ENCODE results near the gene VASN.
"Not testable (repeated sequence)": the region's sequence is repeated elsewhere in the genome, so short reads cannot be mapped to it uniquely, and the experiment has no call there.

The VASN gene

DNA sequence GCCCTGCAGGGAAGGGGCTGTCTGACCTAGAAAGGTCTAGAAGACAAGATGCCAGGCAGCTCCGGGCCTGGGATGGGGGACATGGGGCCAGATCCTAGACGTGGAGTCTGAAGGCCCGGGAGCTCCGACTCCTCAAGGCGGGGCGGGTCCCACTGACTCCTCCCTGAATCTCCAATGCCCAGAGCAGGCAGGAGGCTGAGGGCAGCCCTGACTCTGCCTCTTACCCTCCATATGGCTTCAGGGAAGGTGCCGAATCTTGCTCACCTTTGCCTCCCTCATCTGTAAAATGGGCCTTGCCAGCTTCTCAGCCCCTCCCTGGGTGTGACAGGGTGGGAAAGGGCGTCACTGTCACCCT lies 14.8 kb downstream of the VASN start:
- DNase-seq = no peak

DNA sequence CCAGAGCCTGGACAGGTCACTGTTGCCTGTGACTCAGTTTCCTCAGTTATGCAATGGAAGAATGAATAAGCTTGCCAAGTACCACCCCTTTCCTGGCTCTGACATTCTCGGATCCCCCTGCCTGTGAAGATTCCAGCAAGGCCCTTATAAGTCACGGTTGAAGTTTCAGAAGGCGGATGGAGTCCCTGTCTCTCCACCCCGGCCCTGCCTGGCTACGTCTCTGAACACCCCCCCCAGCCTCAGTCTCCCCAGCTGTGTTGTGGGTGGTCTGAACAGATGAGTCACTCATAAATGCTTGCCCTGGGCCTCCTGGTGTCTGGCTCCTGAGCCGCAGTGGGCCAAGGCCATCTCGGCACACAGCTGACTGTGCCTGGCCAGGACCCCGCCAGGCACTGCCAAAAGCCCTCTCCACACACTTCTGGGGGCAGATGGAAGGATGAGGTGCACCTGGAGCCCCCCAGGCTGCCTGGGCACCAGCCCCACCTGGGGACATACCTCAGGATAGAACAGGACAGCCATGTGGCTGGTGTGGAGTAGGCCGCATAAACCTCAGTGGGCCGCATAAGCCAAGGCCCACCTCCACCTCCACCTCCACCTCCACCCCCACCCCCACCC lies 15.4 kb downstream of the VASN start:
- DNase-seq = no peak

DNA sequence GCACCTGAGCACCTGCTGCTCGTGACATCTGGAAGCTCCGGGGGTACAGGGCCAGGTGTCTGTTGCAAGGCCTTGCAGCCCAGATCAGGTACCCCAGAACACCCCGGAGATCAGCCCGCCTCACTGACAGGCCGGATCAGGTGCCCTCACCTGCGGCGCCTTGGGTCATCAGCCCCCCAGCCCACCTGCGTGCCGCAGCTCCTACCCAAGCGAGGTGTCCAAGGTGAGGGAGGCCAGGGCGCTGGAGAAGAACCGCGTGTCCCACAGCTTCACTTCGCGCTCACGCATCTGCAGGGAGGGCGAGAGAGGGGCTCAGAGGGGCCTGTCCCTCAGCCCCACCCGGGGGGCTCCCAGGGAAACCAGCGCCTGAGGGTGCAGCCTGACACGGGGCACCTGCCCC lies 16.1 kb downstream of the VASN start:
- no peak for DNase-seq

DNA sequence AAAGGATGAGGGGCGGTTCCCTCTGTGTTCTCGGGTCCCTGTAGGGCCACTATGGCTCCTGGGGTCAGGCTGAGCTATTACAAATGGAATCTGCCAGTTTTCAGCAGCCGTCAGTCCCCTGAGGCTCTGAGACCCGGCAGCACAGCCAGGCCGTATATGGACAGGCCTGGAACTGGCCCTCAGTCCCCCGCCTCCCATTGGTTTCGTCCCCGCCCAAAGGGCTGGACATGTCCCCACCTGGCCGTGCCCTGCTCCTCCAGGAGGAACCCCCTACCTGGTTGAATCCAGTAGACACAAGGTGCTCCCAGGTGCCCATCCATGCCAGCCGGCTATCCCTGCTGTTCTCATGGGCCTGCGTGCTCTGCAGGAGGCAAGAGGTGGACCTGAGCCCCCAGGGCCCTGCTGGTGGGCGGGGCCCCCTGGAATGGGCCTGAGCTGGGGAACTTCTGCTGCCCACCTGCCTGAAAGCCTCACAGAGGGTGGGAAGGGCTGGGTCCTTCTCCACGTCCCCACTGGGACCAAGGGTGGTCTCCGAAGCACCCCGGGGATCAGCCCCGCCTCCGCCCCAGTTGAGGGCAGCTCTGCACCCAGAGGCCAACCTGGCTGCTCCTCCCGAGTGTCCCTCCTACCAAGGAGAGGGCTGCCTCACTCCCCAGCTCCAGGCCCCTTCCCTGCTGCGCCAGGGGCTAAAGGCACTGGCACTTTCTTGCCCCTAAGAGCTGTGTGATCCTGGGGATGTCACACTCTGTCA lies 16.8 kb downstream of the VASN start:
- DNase-seq = no peak

DNA sequence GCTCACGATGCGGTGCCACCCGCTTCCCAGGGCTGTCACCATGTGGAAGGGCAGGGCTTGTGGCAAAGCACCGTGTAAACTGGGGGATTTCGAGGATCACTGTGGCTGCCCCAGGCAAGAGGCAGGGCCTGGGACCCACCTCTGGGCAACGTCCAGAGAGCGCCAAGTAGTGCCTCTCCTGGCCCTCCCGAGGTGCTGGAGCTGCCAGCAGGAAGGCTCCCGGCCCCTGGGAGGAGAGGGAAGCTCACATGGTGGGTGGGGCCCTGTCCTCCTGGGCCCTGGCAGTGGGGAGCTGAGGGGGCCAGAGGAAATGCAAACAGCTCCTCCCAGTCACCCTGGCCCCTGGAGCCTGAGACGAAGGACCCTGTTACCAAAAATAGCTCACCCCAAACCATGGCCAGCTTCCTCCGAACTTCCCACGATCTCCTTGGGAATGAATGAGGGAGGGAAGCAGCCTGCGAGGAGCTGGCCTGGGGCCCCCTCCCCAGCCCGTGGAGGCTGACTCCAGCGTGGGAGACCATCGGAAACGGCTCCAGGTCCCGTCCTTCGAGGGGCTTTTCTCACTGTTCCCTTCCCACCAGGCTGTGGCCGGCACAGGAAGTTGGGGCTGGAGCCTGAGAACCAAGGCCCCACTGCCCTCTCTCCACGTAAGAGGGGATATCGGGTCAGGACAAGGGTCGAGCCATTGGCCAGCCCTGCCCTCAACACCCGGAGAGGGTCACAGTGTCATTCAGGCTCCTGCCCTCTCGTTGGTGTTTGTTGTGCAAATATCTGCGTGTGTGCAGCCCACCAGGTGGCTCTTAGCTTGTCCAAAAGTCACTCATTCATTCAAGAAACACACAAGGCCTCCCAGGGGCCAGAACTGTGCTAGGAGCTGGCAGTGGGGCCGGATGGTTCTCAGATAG lies 17.7 kb downstream of the VASN start:
- no peak for DNase-seq

DNA sequence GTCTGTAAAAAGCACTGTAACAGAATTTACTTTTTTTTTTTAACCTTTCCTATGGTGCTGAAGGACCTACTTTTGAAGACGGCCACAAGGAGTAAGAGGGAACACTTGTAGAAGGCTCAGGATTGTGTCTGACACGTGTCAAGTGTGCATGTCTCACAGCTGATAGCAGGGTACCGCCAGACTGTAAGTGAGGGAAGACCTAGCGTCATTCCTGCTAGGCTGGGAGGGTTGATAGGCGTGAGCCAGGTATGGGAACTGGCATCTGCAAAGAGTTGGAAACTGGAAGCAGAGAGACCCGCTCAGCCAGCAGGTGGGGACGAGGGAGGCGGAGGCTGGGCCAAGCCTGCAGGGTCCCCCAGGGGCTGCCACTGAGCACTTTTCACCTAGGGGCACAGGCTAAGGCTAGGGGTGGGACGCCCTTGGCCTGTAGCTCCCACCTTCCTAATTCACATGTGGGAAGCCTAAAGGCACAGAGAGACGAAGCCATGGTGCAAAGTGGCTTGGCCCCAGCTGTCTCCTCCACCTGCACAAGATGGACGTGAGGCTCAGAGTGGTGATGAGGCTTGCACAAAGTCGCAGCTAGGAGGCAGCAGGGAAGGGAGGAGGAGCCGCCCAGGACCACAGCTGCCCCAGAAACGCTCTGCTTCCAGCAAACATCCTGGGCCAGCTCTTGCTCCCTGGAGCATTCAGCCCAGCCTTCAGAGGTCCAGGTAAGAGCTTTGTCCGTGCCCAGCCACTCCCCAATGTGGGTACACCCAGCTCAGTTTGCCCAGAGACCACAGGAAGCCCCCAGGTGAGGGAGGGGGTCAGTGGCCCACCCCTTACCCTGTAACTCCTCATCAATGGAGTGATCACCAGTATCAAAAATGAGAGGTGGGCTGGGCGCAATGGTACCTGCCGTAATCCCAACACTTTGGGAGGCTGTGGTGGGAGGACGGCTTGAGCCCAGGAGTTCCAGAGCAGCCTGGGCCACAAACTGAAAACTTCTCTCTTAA lies 18.9 kb downstream of the VASN start:
- DNase-seq = no peak

DNA sequence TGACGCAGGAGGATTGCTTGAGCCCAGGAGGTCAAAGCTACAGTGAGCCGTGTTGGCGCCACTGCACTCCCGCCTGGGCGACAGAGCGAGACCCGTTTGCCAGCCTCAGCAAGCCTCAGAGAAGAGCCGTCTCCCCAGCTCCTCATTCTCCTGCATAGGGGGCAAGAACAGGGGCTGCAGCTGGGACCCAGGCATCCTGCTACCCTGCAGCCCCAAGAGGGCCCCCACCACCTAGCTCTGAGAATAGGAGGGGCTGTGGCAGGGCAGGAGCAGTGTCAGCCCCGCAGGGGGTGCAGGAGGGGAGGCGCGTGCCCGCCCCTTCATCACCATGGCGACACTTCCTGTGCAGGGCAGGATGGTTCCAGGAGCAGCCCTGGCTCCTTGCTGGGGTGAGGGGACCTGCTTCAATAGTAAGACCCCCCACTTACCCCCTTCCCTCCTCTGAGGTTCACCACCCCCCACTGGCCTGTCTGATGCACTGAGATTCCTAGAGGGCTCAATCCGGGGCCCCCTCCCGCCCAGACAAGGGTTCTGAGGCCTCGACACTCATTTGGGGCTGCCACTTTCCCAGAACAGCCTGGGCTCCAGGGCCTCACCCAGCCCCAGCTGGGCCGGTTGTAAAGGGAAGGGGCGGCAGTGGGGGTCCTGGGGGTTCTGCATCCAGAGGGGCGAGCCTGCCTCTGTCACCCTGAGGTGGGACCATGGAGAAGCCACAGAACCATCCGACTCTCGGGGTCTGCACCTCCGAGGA lies 20.2 kb downstream of the VASN start:
- DNase-seq = no peak

DNA sequence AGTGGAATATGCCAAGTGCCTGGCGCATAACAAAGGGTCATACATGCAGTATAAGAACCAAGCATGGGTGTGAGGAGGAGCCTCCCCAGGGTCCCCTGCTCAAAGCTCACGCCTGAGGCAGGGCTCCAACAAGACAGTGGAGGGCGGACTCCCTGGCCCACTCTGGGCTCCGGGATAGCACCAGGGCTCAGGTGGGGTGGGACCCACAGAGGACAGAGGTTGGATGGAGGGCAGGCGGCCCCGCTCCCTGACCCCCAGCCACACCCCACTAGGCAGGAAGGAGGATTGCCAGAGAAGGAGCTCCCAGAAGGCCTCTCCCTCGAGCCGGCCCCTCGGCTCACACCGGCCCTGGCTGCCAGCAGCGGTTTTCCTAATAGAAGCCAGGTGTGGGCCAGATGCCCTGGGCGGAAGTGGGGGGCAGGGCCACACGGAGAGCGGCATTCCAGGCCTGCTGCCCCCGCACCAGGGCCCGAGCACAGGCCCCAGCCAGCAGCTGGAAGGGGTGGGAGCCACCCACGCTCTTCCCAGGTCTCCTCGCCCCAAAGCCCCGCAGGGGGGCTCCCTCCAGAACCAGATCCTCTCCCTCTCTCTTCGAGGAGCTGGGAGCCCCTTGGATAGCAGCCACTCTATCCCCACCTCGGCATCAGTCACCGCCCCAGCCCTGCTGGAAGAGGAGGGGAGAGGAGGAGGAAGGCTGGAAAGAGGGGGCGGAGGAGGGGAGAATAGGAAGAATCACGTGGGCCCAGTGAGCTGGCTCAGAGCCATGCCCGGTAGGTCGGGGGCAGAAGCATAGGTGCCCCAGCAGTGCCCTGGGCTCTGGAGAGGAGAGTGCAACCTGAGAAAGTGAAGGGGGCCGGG lies 21.0 kb downstream of the VASN start:
- no peak for DNase-seq

DNA sequence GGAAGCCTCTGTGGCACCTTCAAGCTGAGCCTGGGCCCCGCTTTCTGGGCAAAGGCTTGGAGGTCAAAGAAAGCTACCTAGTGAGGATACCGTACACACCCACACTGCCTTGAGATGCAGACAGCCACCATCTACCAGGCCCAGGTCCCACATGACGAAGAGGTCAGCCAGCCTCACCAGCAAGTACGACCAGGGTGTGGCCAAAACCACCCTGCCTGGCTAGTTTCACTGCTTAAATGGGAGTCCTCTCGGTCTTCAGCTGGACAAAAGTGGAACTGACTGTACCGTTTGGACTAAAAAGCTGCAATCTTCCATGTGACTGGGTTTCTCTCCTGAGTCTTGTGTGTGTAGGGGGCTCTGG lies 21.6 kb downstream of the VASN start:
- no peak for DNase-seq

DNA sequence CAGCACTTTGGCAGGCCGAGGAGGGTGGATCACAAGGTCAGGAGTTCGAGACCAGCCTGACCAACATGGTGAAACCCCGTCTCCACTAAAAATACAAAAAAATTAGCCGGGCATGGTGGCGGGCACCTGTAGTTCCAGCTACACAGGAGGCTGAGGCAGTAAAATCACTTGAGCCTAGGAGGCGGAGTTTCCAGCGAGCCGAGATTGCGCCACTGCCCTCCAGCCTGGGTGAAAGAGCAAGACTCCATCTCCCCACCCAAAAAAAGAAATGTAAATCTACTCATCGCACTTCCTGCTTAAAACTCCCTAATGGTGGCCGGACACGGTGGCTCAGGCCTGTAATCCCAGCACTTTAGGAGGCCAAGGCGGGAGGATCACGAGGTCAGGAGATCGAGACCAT lies 22.2 kb downstream of the VASN start:
- not testable (repeated sequence) for DNase-seq

DNA sequence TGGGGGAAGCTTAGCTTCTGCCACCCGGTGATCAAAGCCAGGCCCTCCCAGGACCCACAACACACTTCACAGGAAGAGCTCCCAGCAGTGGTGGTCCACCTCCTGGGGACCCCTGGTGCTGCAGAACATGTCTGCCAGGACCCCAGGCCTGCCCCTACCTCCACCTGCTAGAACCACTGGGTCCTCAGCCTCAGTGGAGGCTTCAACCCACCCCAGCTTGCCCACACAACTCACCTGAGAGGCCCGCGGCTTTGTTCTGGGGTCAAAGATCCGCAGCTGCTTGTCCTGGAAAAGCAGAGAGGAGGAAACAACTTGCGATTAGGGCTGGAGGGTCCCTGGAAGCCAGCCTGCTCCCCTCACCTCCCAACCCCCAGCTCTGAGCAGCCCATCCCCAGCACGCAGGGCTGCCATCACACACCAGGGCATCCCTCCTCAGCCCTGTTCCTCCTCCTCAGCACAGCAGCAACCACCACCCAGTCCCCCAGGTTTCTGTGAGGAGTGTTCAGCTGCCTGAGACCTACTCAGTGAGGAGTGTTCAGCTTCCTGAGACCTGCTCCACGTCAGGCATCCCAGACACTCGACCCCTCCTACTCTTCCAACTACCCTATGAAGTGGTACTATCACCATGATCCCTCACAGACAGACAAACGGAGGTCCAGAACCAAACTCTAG lies 23.5 kb downstream of the VASN start:
- no peak for DNase-seq

DNA sequence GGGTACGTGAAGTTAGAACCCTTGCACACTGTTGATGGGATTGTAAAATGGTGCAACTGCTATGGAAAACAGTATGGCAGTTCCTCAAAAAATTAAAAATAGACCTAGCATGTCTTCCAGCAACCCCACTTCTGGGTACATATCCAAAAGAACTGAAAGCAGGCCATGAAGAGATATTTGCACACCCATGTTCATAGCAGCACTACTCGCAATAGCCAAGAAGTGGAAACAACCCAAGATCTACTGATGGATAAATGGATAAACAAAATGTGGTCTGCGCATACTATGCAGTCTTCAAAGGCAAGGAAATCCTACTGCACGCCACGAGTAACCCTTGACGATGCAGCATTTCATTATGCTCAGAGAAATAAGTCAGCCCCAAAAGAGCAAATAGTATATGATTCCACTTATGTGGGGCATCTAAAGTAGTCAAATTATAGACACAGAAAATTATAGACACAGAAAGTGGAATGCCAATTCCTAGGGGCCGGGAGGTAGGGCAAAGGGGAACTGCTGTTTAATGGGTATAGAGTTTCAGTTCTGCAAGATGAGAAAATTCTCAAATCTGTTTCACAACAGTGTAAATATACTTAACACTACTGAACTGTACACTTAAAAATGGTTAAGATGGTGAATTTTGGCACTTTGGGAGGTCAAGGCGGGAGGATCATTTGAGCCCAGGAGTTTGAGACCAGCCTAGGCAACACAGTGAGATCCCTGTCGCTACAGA lies 27.5 kb downstream of the VASN start:
- DNase-seq = no peak

DNA sequence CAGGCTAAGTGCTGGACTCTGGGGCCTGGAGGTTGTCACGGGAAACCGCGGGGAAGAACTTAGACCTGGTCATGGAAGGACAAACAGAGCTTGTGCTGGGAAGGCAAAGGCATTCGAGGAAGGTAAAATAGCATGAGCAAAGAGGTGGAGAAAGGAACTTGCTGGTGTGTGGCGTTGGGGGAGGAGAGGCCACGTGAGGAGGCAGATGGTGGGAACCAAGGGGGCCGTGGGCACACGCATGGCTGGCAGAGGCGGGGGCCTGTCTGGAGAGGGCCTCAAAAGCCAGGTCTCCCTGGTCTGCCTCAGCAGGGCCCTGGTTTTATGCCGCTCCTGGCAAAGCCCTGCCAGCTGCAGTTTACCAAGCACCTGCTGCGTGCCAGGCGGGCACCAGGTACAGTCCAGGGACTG lies 29.4 kb downstream of the VASN start:
- DNase-seq = no peak

DNA sequence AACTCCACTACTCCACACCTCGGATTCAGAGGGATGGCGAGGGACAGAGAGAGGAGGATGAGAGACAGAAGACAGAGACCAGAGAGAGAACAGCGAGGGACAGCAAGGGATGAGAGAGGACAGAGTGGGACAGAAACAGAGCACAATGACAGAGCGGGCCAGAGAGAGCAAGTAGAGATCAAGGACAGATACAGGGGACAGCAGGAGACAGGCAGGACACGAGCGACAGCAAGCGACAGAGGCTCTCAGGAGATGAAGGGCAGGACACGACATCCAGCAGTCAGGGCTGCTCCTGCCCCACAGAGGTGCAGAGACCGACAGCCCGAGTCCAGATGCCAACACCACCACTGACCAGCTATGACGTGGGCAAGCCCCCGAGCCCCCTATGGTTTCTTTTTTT lies 29.9 kb downstream of the VASN start:
- no peak for DNase-seq

DNA sequence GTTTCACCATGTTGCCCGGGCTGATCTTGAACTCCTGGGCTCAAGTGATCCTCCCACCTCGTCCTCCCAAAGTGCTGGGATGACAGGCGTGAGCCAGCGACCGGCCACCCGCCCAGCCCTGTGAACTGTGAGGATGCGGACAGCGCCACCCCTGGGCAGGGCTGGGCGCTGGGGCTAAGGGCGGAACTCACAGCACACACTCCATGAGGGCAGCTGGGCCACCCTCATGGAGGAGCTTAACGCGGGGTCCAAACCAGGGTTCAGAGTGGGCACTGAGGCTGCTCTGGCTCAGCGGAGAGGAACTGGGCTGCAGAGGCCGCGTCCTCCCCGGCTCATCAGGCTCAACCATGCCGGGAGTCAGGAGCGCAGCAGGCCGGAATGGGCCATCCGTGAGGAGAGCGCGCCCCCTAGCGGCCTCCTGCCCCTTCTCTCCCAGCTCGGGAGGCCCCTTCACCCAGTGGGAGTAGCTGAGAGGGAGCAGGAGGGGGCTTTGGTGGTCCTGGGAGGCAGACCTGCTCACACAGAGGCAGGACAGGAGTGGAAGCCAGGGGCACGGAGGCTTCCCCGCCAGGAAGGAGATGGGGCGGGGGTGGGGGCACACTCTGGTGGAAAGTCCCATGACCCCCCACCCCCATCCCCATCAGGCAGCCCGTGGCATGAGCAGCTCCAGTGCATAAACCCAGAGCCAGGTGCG lies 30.9 kb downstream of the VASN start:
- DNase-seq = peak; percentile 75

DNA sequence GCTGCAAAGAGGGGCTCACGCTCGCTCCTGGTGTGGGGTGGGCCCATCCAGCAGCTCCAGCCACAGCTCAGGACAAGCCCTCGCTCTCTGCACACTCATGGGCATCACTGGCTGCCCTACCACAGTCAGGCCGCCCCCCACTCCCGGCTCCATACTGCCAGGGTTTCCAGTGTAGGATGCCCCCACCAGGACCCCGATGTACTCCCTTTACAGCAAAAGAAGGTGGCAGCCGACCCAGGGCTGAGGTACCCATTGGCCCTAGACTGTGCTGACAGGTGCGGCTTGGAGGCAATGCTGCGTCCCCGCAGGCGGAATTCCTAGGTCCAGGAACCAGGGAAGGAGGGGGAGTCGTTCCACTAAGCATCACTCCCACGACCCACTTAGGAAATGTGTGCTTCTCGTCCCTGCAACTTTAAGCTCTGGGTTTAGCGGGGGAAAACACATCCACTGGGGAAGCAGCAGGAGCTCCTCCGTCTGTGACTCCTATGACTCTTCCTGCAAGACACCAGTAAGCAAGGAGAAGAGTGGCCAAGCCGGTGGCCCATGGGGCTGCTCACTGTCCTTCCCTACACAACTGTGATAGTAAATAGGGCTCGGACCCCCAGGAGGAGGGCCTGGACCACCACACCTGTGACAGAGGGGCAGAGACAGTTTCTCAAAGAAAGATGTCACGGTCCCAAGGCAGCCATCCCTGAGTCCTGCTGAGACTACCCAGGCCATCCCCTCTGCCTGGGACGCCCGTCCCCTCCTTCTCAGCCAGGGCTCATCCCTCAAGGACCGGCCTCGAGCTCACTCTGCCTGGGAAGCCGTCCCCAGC lies 31.7 kb downstream of the VASN start:
- no peak for DNase-seq

DNA sequence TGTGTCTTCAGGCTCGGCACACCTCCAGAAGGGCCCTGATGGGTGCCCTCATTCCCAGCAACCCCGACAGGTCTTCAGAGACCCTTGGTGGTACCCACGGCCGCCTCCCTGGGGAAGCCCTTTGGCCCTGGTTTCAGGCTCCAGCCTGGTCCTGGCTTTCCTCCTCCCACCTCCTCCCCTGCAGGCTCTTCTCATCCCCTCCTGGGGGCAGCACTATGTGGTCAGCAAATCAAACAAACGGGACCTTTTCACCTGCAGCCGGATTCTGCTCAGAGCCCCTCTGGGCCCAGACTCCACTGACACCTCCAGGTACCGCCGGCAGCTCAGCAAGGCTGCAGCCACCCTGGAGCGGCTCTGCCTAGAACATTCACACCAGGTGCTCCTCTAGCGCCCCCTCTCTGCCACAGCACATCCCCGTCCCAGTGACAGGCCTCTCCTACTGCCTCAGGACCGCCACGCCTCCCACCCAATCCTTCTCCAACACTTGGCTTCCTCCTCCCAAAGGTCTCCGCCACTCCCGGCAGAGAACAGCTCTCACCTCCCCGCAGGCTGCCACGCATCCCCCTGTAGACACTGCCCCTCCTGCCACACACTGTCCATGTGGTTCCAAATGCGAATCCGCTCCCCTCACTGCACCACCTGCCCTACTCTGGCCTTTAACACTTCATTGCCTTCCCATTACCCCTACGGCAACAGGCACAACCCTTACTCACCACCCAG lies 32.8 kb downstream of the VASN start:
- DNase-seq = peak; percentile 29

Measured in stimulated activated CD4-positive, alpha-beta T cell treated with anti-CD3 and anti-CD28 coated beads, Interleukin-4, amount 100 ng/mL, for 1 hour (primary cell).